Thymus (tissue), 11 donors: Measurements from ENCODE around the gene ATP2B2. TPM values are rescaled to one million over a fixed set of nuclear protein-coding genes. Genes with fewer than 3 reads are reported as not detected.

ENCODE experiments used
- DNase-seq, 9 donors: peaks; one replicate each; pipeline ENCODE4 v3.0.0-alpha.2; 2013; ENCODE audit warnings: low spot score in 9 of 9, low read depth in 6 of 9, missing footprints in 1 of 9
- H3K27ac ChIP-seq, 2 donors: one replicate each; pipeline ENCODE4 v1.5.1; 2013; ENCODE audit warnings: control low read depth in 1 of 2, low read depth in 1 of 2, low read length in 1 of 2, mild to moderate bottlenecking in 1 of 2, moderate library complexity in 1 of 2
- H3K27me3 ChIP-seq, 2 donors: one replicate each; pipeline ENCODE4 v1.5.1; 2013; ENCODE audit warnings: low read length in 1 of 2; ENCODE audit not compliant: control insufficient read depth in 2 of 2, insufficient read depth in 1 of 2
- H3K36me3 ChIP-seq, 2 donors: one replicate each; pipeline ENCODE4 v1.5.1; 2013; ENCODE audit warnings: low read length in 1 of 2, mild to moderate bottlenecking in 1 of 2, moderate library complexity in 1 of 2; ENCODE audit not compliant: control insufficient read depth in 2 of 2, insufficient read depth in 2 of 2
- H3K4me1 ChIP-seq, 2 donors: one replicate each; pipeline ENCODE4 v1.5.1; 2013; ENCODE audit warnings: low read length in 2 of 2; ENCODE audit not compliant: control insufficient read depth in 2 of 2, insufficient read depth in 2 of 2
- H3K4me3 ChIP-seq, 2 donors: one replicate each; pipeline ENCODE4 v1.5.1; 2013; ENCODE audit warnings: low read length in 2 of 2, control low read depth in 1 of 2, mild to moderate bottlenecking in 1 of 2
- H3K9me3 ChIP-seq, 2 donors: one replicate each; pipeline ENCODE4 v1.5.1; 2013; ENCODE audit warnings: low read length in 1 of 2, mild to moderate bottlenecking in 1 of 2; ENCODE audit not compliant: control insufficient read depth in 2 of 2, insufficient read depth in 1 of 2
- WGBS: extraction: QIAGEN DNeasy Blood & Tissue Kit; methylation state at CpG from one replicate; pipeline ENCODE4 v1.1.7; 2013; 5-methylcytosine and 5-hydroxymethylcytosine counted together
- polyA plus RNA-seq: library from polyadenylated mRNA; stranded (reverse); fragments of 200-250 nt; gene quantifications from one replicate; pipeline ENCODE4 v1.2.3, GENCODE V29; 2013
- total RNA-seq: library from RNA; stranded (reverse); fragments of 120-200 nt; gene quantifications from one replicate; pipeline ENCODE4 v1.2.4, GENCODE V29; 2013
- donor health status: healthy.

ATP2B2 gene
- total and polyA plus RNA-seq, 2 donors = 0.19 to 0.34 TPM

- H3K9me3 ChIP-seq = no peaks in the 10 kb centered on the region
- peaks cover 0 to 3% of the 10 kb centered on the region in 2 donors for H3K27me3 ChIP-seq
- 61% methylated on average over 4 of the region's 4 CpGs for whole genome bisulfite sequencing
- no peak for DNase-seq
- no peak overlapping the region for H3K4me3 ChIP-seq
- H3K4me1 ChIP-seq = no peaks in the 10 kb centered on the region
- no peak overlapping the region for H3K27ac ChIP-seq
- no peaks in the 10 kb centered on the region for H3K36me3 ChIP-seq
These were observed 10.4 kb downstream of the ATP2B2 start for GRCh38 chr3:10495003-10495402.

DNA sequence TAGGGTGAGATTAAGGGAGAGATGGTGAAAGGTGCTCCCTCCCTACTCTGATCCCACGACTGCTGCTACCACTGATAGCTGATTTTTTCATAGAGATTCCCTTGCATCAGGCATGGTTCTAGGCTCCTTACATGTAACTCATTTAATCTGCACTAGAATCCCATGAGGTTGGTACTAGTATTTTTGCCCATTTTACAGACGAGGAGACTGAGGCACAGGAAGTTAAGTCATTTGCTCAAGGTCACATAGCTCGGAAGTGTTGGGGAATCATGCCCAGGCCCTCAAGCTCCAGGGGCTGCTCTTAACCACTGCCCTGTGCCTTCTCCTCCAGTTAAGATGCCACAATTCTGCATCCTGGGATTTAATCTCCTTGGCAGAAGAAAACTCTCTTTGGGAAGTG is 11.2 kb downstream of the ATP2B2 start:
- Histone ChIP-seq H3K36me3 (no peaks in the 10 kb centered on the region), H3K27me3 (peaks cover 0 to 3% of the 10 kb centered on the region in 2 donors), H3K4me3 (no peak overlapping the region), H3K27ac (no peak overlapping the region), H3K4me1 (no peaks in the 10 kb centered on the region), H3K9me3 (no peaks in the 10 kb centered on the region)
- WGBS = 84% methylated on average over 3 of the region's 3 CpGs
- no peak for DNase-seq

DNA sequence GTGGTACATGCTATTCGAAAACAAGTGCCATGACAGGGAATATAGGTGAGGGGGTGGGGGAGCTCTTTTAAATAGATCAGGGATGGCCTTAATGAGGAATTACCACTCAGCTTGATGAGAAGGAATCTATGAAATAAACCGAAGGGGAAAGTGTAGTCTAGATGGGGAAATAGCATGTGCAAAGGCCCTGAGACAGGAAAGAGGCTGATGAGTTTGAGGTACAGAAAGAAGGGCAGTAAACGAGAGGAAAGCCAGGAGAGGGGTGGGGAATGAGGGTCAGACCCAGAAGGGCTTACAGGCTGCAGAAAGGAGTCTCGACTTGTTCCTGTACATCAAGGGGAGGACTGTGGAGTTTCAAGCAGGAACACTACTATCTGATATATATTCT is 12.2 kb downstream of the ATP2B2 start:
- no peak overlapping the region for H3K4me3 ChIP-seq
- H3K4me1 ChIP-seq = no peaks in the 10 kb centered on the region
- peaks cover 0 to 3% of the 10 kb centered on the region in 2 donors for H3K27me3 ChIP-seq
- no peaks in the 10 kb centered on the region for H3K9me3 ChIP-seq
- H3K36me3 ChIP-seq = no peaks in the 10 kb centered on the region
- no peak overlapping the region for H3K27ac ChIP-seq
- no peak for DNase-seq
- 89% methylated on average over 4 of the region's 4 CpGs for WGBS

DNA sequence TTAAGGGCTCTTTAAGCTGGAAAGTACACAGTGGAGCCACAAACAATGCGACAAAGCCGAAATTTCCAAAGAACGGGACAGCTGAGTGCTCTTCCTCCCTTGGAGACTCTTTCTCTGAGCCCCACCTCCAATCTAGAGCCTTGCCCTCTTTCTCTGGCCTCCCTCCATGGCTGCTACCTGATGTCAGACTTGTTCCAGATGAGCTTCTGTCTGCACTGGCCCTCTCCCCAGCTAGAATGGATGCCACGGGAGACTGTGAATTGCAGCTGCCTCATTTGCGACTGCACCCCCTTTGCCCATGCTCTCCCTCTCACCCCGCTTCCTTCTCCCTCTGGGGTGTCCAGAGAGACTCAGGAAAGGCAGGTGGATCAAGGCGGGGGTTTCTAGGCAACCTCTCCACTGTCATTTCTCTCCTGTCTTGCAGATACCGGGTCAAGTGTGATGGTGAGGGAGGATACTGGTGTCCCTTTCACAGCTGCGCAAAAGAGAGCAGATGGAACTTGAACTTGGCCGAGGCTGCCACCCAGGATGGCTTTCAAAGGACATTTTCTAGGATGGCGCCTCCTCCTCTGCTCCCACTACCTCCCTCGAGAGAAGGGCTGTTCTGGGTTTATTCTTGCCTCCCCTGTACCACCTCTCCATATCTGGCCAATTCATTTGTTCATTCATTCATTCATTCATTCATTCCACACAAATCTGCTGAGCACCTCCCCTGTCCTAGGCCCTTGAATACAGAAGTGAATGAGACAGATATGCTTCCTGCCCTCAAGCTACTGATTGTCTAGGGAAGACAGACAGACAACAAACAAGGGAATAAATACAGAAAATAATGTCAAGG is 12.8 kb downstream of the ATP2B2 start:
- Histone ChIP-seq H3K4me1 (no peaks in the 10 kb centered on the region), H3K36me3 (no peaks in the 10 kb centered on the region), H3K27me3 (peaks cover 0 to 3% of the 10 kb centered on the region in 2 donors), H3K9me3 (no peaks in the 10 kb centered on the region), H3K27ac (no peak overlapping the region), H3K4me3 (no peak overlapping the region)
- 91% methylated on average over 12 of the region's 12 CpGs for WGBS
- DNase-seq = no peak

- Histone ChIP-seq H3K4me1 (no peaks in the 10 kb centered on the region), H3K27me3 (no peaks in the 10 kb centered on the region), H3K36me3 (no peaks in the 10 kb centered on the region), H3K9me3 (no peaks in the 10 kb centered on the region), H3K4me3 (no peak overlapping the region), H3K27ac (no peak overlapping the region)
- no peak for DNase-seq
- WGBS = 93% methylated on average over 10 of the region's 10 CpGs
These were observed 15.5 kb downstream of the ATP2B2 start for GRCh38 chr3:10489746-10490483.

GRCh38 chr3:10487988-10488633 is 17.3 kb downstream of the ATP2B2 start:
- no peak overlapping the region for H3K4me3 ChIP-seq

GRCh38 chr3:10485806-10486205 is 19.6 kb downstream of the ATP2B2 start:
- 95% methylated on average over 8 of the region's 8 CpGs for WGBS
- Histone ChIP-seq H3K4me1 (no peaks in the 10 kb centered on the region), H3K9me3 (no peaks in the 10 kb centered on the region), H3K36me3 (no peaks in the 10 kb centered on the region), H3K4me3 (no peak overlapping the region), H3K27ac (no peak overlapping the region), H3K27me3 (no peaks in the 10 kb centered on the region)
- no peak for DNase-seq

More at GRCh38 chr3:10487988-10488633, 17.3 kb downstream of the ATP2B2 start:
- Histone ChIP-seq H3K27ac (no peak overlapping the region), H3K9me3 (no peaks in the 10 kb centered on the region), H3K4me1 (no peaks in the 10 kb centered on the region), H3K36me3 (no peaks in the 10 kb centered on the region), H3K27me3 (no peaks in the 10 kb centered on the region)
- WGBS = 88% methylated on average over 3 of the region's 4 CpGs
- no peak for DNase-seq

DNA sequence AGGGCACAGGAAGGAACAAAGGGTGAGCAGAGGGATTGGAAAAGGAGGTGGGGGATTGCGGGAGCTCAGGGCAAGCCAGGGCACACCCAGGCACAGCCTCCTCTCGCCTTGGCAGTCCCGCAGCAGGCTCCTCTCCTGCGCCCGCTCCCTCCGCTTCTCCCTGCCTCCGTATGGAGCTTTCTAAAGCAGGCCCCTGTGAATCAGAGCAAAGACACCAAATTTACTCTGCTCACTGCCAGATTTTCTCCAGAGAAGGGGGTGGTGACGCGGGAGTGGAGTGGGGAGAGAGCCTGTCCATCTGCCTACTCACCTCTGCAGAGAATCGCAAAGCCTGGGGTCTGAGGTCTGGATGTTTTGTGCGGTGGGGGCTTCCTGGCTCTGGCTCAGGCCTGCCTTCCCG is 20.0 kb downstream of the ATP2B2 start:
- DNase-seq = no peak
- H3K27me3 ChIP-seq = no peaks in the 10 kb centered on the region
- H3K4me1 ChIP-seq = no peaks in the 10 kb centered on the region
- 82% methylated on average over 12 of the region's 12 CpGs for WGBS
- no peaks in the 10 kb centered on the region for H3K9me3 ChIP-seq
- H3K4me3 ChIP-seq = no peak overlapping the region
- no peaks in the 10 kb centered on the region for H3K36me3 ChIP-seq
- no peak overlapping the region for H3K27ac ChIP-seq

- WGBS = over 99% methylated on average over 3 of the region's 3 CpGs
- H3K4me3 ChIP-seq = no peak overlapping the region
- H3K9me3 ChIP-seq = no peaks in the 10 kb centered on the region
- no peaks in the 10 kb centered on the region for H3K36me3 ChIP-seq
- no peaks in the 10 kb centered on the region for H3K27me3 ChIP-seq
- H3K4me1 ChIP-seq = no peaks in the 10 kb centered on the region
- no peak overlapping the region for H3K27ac ChIP-seq
- DNase-seq = no peak
These were observed 20.7 kb downstream of the ATP2B2 start for GRCh38 chr3:10484709-10485108.
